Measurements from ENCODE around the gene GPC4.

The GPC4 gene

GRCh38 chrX:133410550-133410949 is 4.7 kb downstream of the GPC4 start:
- no peak for DNase-seq (ENCODE audit: low spot score)

- no peak for DNase-seq (ENCODE audit: low spot score)
Observed at GRCh38 chrX:133405498-133406185, 9.6 kb downstream of the GPC4 start.

- DNase-seq (ENCODE audit: low spot score) = no peak
Observed at GRCh38 chrX:133403984-133404383, 11.3 kb downstream of the GPC4 start.

GRCh38 chrX:133402830-133403625 is 12.3 kb downstream of the GPC4 start:
- no peak for DNase-seq (ENCODE audit: low spot score)

- no peak for DNase-seq (ENCODE audit: low spot score)
Observed at GRCh38 chrX:133402042-133402453, 13.2 kb downstream of the GPC4 start.

GRCh38 chrX:133401536-133401935 is 13.8 kb downstream of the GPC4 start:
- no peak for DNase-seq (ENCODE audit: low spot score)

GRCh38 chrX:133399411-133399810 is 15.9 kb downstream of the GPC4 start:
- no peak for DNase-seq (ENCODE audit: low spot score)

GRCh38 chrX:133394765-133395164 is 20.5 kb downstream of the GPC4 start:
- DNase-seq (ENCODE audit: low spot score) = no peak

- DNase-seq (ENCODE audit: low spot score) = no peak
Observed at GRCh38 chrX:133392671-133393070, 22.6 kb downstream of the GPC4 start.

- DNase-seq (ENCODE audit: low spot score) = no peak
Observed at GRCh38 chrX:133391111-133391510, 24.2 kb downstream of the GPC4 start.

- DNase-seq (ENCODE audit: low spot score) = no peak
Observed at GRCh38 chrX:133390676-133391075, 24.6 kb downstream of the GPC4 start.

GRCh38 chrX:133389975-133390374 is 25.3 kb downstream of the GPC4 start:
- DNase-seq (ENCODE audit: low spot score) = no peak

- no peak for DNase-seq (ENCODE audit: low spot score)
Observed at GRCh38 chrX:133384454-133384853, 30.8 kb downstream of the GPC4 start.

- no peak for DNase-seq (ENCODE audit: low spot score)
Observed at GRCh38 chrX:133380711-133381619, 34.3 kb downstream of the GPC4 start.

GRCh38 chrX:133376422-133376821 is 38.9 kb downstream of the GPC4 start:
- DNase-seq (ENCODE audit: low spot score) = no peak

- peak; percentile 7 for DNase-seq (ENCODE audit: low spot score)
Observed at GRCh38 chrX:133375615-133376340, 39.5 kb downstream of the GPC4 start.

GRCh38 chrX:133374874-133375387 is 40.4 kb downstream of the GPC4 start:
- no peak for DNase-seq (ENCODE audit: low spot score)

GRCh38 chrX:133373386-133374079 is 41.8 kb downstream of the GPC4 start:
- no peak for DNase-seq (ENCODE audit: low spot score)

- no peak for DNase-seq (ENCODE audit: low spot score)
Observed at GRCh38 chrX:133370696-133371275, 44.5 kb downstream of the GPC4 start.

- DNase-seq (ENCODE audit: low spot score) = no peak
Observed at GRCh38 chrX:133369065-133369464, 46.2 kb downstream of the GPC4 start.

GRCh38 chrX:133366735-133367134 is 48.6 kb downstream of the GPC4 start:
- DNase-seq (ENCODE audit: low spot score) = no peak

All from cerebellar cortex (tissue), 1 donor.